ENCODE results near the gene LRP1B. TPM values are rescaled to one million over a fixed set of nuclear protein-coding genes. Genes with fewer than 3 reads are reported as not detected.

Gene LRP1B
- total RNA-seq, 1 experiment from 2014 or later, result 0.52 TPM

- TF ChIP-seq ZBTB21 (CRISPR knock-in tag; IDR thresholded peaks at IDR 0.05; ENCODE audit: borderline replicate concordance) (no peak), GTF2I (CRISPR knock-in tag; conservative IDR thresholded peaks at IDR 0.05) (no peak), ZNF121 (CRISPR knock-in tag; IDR thresholded peaks at IDR 0.05) (no peak), ARID4B (CRISPR knock-in tag; IDR thresholded peaks at IDR 0.05; ENCODE audit: borderline replicate concordance) (no peak)
Measured at GRCh38 chr2:140862181-140862580, 1268.6 kb downstream of the LRP1B start (continued).

- Mint-ChIP-seq H3K4me1 (peaks cover 8% of the 10 kb centered on the region), H3K27ac (no peak overlapping the region), H3K4me3 (no peak overlapping the region), H3K9me3 (peaks cover 14% of the 10 kb centered on the region), H3K27me3 (ENCODE audit: low read depth) (no peaks in the 10 kb centered on the region), H3K36me3 (peaks cover 5% of the 10 kb centered on the region)
- no peak for ATAC-seq
- no peak for DNase-seq (ENCODE audit: low spot score)
- ChIA-PET POLR2A (no interaction called here), CTCF (no interaction called here)
- no peak for TF ChIP-seq SMAD4 (CRISPR knock-in tag; IDR thresholded peaks at IDR 0.05)
- TF ChIP-seq MXD4 (CRISPR knock-in tag; IDR thresholded peaks at IDR 0.05; ENCODE audit: borderline replicate concordance), result no peak
- TF ChIP-seq ZBTB43 (CRISPR knock-in tag; IDR thresholded peaks at IDR 0.05), result no peak
- TF ChIP-seq CREM (CRISPR knock-in tag; IDR thresholded peaks at IDR 0.05), result no peak
- TF ChIP-seq CREB1 (CRISPR knock-in tag; IDR thresholded peaks at IDR 0.05), result no peak
- TF ChIP-seq GRHL2 (CRISPR knock-in tag; IDR thresholded peaks at IDR 0.05; ENCODE audit: insufficient replicate concordance, severe bottlenecking), result no peak
- no peak for TF ChIP-seq ZNF281 (CRISPR knock-in tag; IDR thresholded peaks at IDR 0.05)
- TF ChIP-seq PRRX2 (CRISPR knock-in tag; IDR thresholded peaks at IDR 0.05), result no peak
- no peak for TF ChIP-seq ZNF138 (CRISPR knock-in tag; conservative IDR thresholded peaks at IDR 0.05)
- TF ChIP-seq MYBL2 (CRISPR knock-in tag; IDR thresholded peaks at IDR 0.05), result no peak
- TF ChIP-seq ETV6 (CRISPR knock-in tag; IDR thresholded peaks at IDR 0.05), result no peak
- no peak for TF ChIP-seq ZNF263 (CRISPR knock-in tag; IDR thresholded peaks at IDR 0.05; ENCODE audit: low read depth)
- no peak for TF ChIP-seq SMAD3 (CRISPR knock-in tag; IDR thresholded peaks at IDR 0.05; ENCODE audit: borderline replicate concordance)
- no peak for TF ChIP-seq GTF2I (CRISPR knock-in tag; conservative IDR thresholded peaks at IDR 0.05)
Measured at GRCh38 chr2:140861666-140862065, 1269.2 kb downstream of the LRP1B start.

- peaks cover 9% of the 10 kb centered on the region for H3K4me1 Mint-ChIP-seq
- POLR2A ChIA-PET, result no interaction called here
- no peak overlapping the region for H3K27ac Mint-ChIP-seq
- CTCF ChIA-PET, result interaction anchor here (0.6 to 1.9 kb wide), 2 partner anchors 9 to 1018 kb away, joined by 4 to 12 read pairs; no protein-coding TSS in a partner anchor
- no peak for DNase-seq (ENCODE audit: low spot score)
- no peak for ATAC-seq
- peaks cover 5% of the 10 kb centered on the region for H3K36me3 Mint-ChIP-seq
- H3K9me3 Mint-ChIP-seq, result peaks cover 10% of the 10 kb centered on the region
- H3K27me3 Mint-ChIP-seq (ENCODE audit: low read depth), result no peaks in the 10 kb centered on the region
- H3K4me3 Mint-ChIP-seq, result no peak overlapping the region
- no peak for TF ChIP-seq E2F4 (CRISPR knock-in tag; IDR thresholded peaks at IDR 0.05; ENCODE audit: borderline replicate concordance, low read depth)
- no peak for TF ChIP-seq TEAD1 (CRISPR knock-in tag; IDR thresholded peaks at IDR 0.05)
- TF ChIP-seq ERG (CRISPR knock-in tag; IDR thresholded peaks at IDR 0.05), result no peak
- no peak for TF ChIP-seq OVOL2 (CRISPR knock-in tag; IDR thresholded peaks at IDR 0.05; ENCODE audit: borderline replicate concordance)
- no peak for TF ChIP-seq ETV6 (CRISPR knock-in tag; IDR thresholded peaks at IDR 0.05)
- no peak for TF ChIP-seq MAX (CRISPR knock-in tag; IDR thresholded peaks at IDR 0.05)
- TF ChIP-seq NR2C2 (CRISPR knock-in tag; IDR thresholded peaks at IDR 0.05), result no peak
- no peak for TF ChIP-seq ZNF396 (CRISPR knock-in tag; IDR thresholded peaks at IDR 0.05; ENCODE audit: borderline replicate concordance)
Measured at GRCh38 chr2:140855471-140855870, 1275.3 kb downstream of the LRP1B start.

Data from WTC11 (cell line).